K562 (cell line): ENCODE data around the gene ATF3. TPM values are rescaled to one million over a fixed set of nuclear protein-coding genes. Genes with fewer than 3 reads are reported as not detected.

Experiments used
- AFF1 ChIP-seq, 2 experiments: fragments of 450-650 bp; IDR thresholded peaks; 2 replicates each; pipeline ENCODE4 v1.6.1; 2018; ENCODE audit warnings: mild to moderate bottlenecking in 2 of 2, low read depth in 1 of 2; ENCODE audit not compliant: partially characterized antibody in 2 of 2
- ATF3 ChIP-seq, 2 experiments: fragments of 450-650 bp in 1 of 2; sonication (generic) in 1 of 2; formaldehyde crosslinking in 1 of 2; IDR thresholded peaks in 1 of 2; conservative IDR thresholded peaks in 1 of 2; 2 replicates each; pipeline versions ENCODE4 v1.6.1 to v1.8.1; 2016 to 2023; ENCODE audit warnings: mild to moderate bottlenecking in 2 of 2, moderate library complexity in 2 of 2, inconsistent platforms in 1 of 2, missing genetic modification reagents in 1 of 2
- BDP1 ChIP-seq: IDR thresholded peaks from 3 replicates; pipeline ENCODE4 v1.6.1; 2011; ENCODE audit not compliant: insufficient read length, insufficient read depth
- HIVEP1 ChIP-seq: fragments of 250-450 bp; sonication (Bioruptor Pico); IDR thresholded peaks from 2 replicates; pipeline ENCODE4 v1.4.0; 2020; ENCODE audit warnings: mild to moderate bottlenecking
- NR0B1 ChIP-seq: fragments of 450-650 bp; IDR thresholded peaks from one replicate; pipeline ENCODE4 v1.6.1; 2018; ENCODE audit warnings: mild to moderate bottlenecking, moderate library complexity; ENCODE audit not compliant: partially characterized antibody
- PHB ChIP-seq: fragments of 250-450 bp; sonication (Bioruptor Pico); IDR thresholded peaks from 2 replicates; pipeline ENCODE4 v1.5.0; 2021
- RB1 ChIP-seq: fragments of 450-650 bp; IDR thresholded peaks from 2 replicates; pipeline ENCODE4 v1.6.1; 2017; ENCODE audit warnings: low read depth, mild to moderate bottlenecking
- RHOXF2B ChIP-seq: fragments of 250-450 bp; sonication (Bioruptor Pico); conservative IDR thresholded peaks from 2 replicates; pipeline ENCODE4 v1.5.1; 2021
- ZMIZ1 ChIP-seq, 2 experiments: fragments of 150-350 bp in 1 of 2; IDR thresholded peaks; 2 replicates each; pipeline ENCODE4 v1.6.1; 2012 to 2016; ENCODE audit warnings: low read depth in 2 of 2, low read length in 2 of 2, mild to moderate bottlenecking in 1 of 2, moderate library complexity in 1 of 2
- ZNF143 ChIP-seq: sonication (generic); formaldehyde crosslinking; IDR thresholded peaks from 2 replicates; pipeline ENCODE4 v1.9.0; 2022; ENCODE audit warnings: mild to moderate bottlenecking, missing genetic modification reagents
- ZNF324 ChIP-seq: fragments of 250-450 bp; sonication (Bioruptor Pico); IDR thresholded peaks from 2 replicates; pipeline ENCODE4 v1.4.0; 2020; ENCODE audit warnings: mild to moderate bottlenecking
- ZNF507 ChIP-seq: conservative IDR thresholded peaks from 2 replicates; pipeline ENCODE4 v1.6.1; 2017; ENCODE audit warnings: missing genetic modification characterization, missing compliant biosample characterization
- ZNF551 ChIP-seq: fragments of 250-450 bp; sonication (Bioruptor Pico); IDR thresholded peaks from 2 replicates; pipeline ENCODE4 v1.5.0; 2021; ENCODE audit warnings: mild to moderate bottlenecking, moderate library complexity
- ZNF639 ChIP-seq, 2 experiments: fragments of 200-800 bp in 1 of 2; sonication (Bioruptor generic) in 1 of 2; sonication (generic) in 1 of 2; formaldehyde crosslinking in 1 of 2; IDR thresholded peaks in 1 of 2; conservative IDR thresholded peaks in 1 of 2; 2 replicates each; pipeline versions ENCODE4 v1.5.0 to v1.6.1; 2016 to 2020; ENCODE audit warnings: missing compliant biosample characterization in 1 of 2, missing genetic modification characterization in 1 of 2, missing genetic modification reagents in 1 of 2
- ZNF695 ChIP-seq: fragments of 450-650 bp; formaldehyde crosslinking; IDR thresholded peaks from 2 replicates; pipeline ENCODE4 v1.4.0; 2020; ENCODE audit warnings: mild to moderate bottlenecking, moderate library complexity
- polyA plus RNA-seq, 8 experiments: library from polyadenylated mRNA; depleted of rRNA in 4 of 8; stranded (reverse) in 5 of 8; unstranded in 3 of 8; fragments of >200 nt; fragmentation: Nextera tagmentation in 2 of 8; fragmentation: Illumina TruSeq in 1 of 8; extraction: Ambion mirVana in 2 of 8; extraction: Trizol in 1 of 8; gene quantifications; 2 replicates each; pipeline versions ENCODE4 v1.2.1 to v1.2.3, GENCODE V29; 2011 to 2014; ENCODE audit warnings: inconsistent platforms in 1 of 8, missing spikeins in 1 of 8
- total RNA-seq, 7 experiments: library from RNA; depleted of rRNA in 6 of 7; stranded (reverse); fragments of >200 nt in 6 of 7; fragmentation: Illumina TruSeq in 2 of 7; extraction: Trizol in 2 of 7; gene quantifications; 2 replicates each; pipeline versions ENCODE4 v1.2.1 to v1.2.3, GENCODE V29; 2011 to 2021; ENCODE audit warnings: low replicate concordance in 1 of 7

Gene ATF3
- total and polyA plus RNA-seq, 9 of the 15 experiments (the other 6 are each of a cell fraction or from before 2014, with no cell fraction given) = 3.5 to 28.2 (median 19.8) TPM

GRCh38 chr1:212608959-212609700 lies 569 bp downstream of the ATF3 start (continued):
- TF ChIP-seq ZNF639 (CRISPR knock-in tag; conservative IDR thresholded peaks at IDR 0.05 in 1 of 2, IDR thresholded peaks at IDR 0.05 in 1 of 2) = no peak
- TF ChIP-seq ZNF695 (CRISPR knock-in tag) = no peak
- TF ChIP-seq ZNF507 (tag) = no peak
- TF ChIP-seq RHOXF2B (CRISPR knock-in tag) = no peak
- no peak for TF ChIP-seq ATF3 (IDR thresholded peaks at IDR 0.05)
- no peak; the same call in 1 of the 2 replicates for TF ChIP-seq ATF3 (CRISPR knock-in tag; conservative IDR thresholded peaks at IDR 0.05)
- TF ChIP-seq ZNF324 (CRISPR knock-in tag) = no peak
- no peak for TF ChIP-seq ZMIZ1 (IDR thresholded peaks at IDR 0.05; ENCODE audit: low read depth in 2 of 2, low read length in 2 of 2)
- no peak for TF ChIP-seq ZNF143 (CRISPR knock-in tag)
- TF ChIP-seq ZNF551 (CRISPR knock-in tag) = no peak
- no peak for TF ChIP-seq BDP1
- no peak for TF ChIP-seq AFF1 (IDR thresholded peaks at IDR 0.05; ENCODE audit: low read depth in 1 of 2, partially characterized antibody in 2 of 2)
- no peak for TF ChIP-seq HIVEP1 (CRISPR knock-in tag)
- TF ChIP-seq NR0B1 = no peak
- peak; percentile 76; the same call in 1 of the 2 replicates for TF ChIP-seq PHB
- peak; percentile 70; the same call in 1 of the 2 replicates for TF ChIP-seq RB1
